ENCODE data around the gene KDM5A. TPM values are rescaled to one million over a fixed set of nuclear protein-coding genes. Genes with fewer than 3 reads are reported as not detected.
"Not testable (repeated sequence)": the region's sequence is repeated elsewhere in the genome, so short reads cannot be mapped to it uniquely, and the experiment has no call there.

The KDM5A gene
- 10 to 100 TPM; 85.9 to 86.1 TPM for total RNA-seq

- Mint-ChIP-seq H3K9me3 (peaks cover 0 to 3% of the 10 kb centered on the region in 2 donors), H3K27ac (peak within 1 kb of the TSS; percentile 89 to 93), H3K36me3 (peaks cover 26 to 34% of the 10 kb centered on the region in 2 donors)
- DNase-seq (ENCODE audit: low spot score in 2 of 2) (peak; percentile 80 to 89), ATAC-seq (peak; percentile 98 to 99)
Measured at GRCh38 chr12:389142-390096, at the start of gene KDM5A. TSS of gene KDM5A (minus strand) at chr12:389320. CDS start at chr12:389091, 229 bp downstream.

DNA sequence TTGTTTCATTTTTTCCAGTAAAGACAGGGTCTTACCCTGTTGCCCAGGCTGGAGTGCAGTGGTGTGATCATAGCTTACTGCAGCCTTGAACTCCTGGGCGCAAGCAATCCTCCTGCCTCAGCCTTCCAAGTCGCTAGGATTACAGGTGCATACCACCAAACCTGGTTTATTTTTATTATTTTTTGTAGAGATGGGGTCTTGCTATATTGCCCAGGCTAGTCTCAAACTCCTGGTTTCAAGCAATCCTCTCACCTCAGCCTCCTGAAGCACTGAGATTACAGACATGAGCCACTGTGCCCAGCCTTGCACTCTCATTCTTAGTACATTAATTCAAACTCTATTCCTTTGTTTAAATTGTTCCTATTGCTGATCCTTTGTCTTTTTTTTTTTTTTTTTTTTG lies 46.6 kb upstream of the KDM5A start:
- DNase-seq (ENCODE audit: low spot score in 2 of 2); H3K27ac Mint-ChIP-seq; ATAC-seq; H3K9me3 Mint-ChIP-seq; H3K36me3 Mint-ChIP-seq: not testable (repeated sequence)

- DNase-seq (ENCODE audit: low spot score in 2 of 2) (no peak), ATAC-seq (no peak)
- peaks cover 0 to 9% of the 10 kb centered on the region in 2 donors for H3K36me3 Mint-ChIP-seq
- no peaks in the 10 kb centered on the region for H3K9me3 Mint-ChIP-seq
- H3K27ac Mint-ChIP-seq: no peak overlapping the region
Measured at GRCh38 chr12:422526-422925, 33.4 kb upstream of the KDM5A start.

- no peak overlapping the region for H3K27ac Mint-ChIP-seq
- no peaks in the 10 kb centered on the region for H3K9me3 Mint-ChIP-seq
- H3K36me3 Mint-ChIP-seq: peaks cover 13 to 22% of the 10 kb centered on the region in 2 donors
- no peak for ATAC-seq
- DNase-seq (ENCODE audit: low spot score in 2 of 2): no peak
Measured at GRCh38 chr12:418432-418831, 29.3 kb upstream of the KDM5A start.

DNA sequence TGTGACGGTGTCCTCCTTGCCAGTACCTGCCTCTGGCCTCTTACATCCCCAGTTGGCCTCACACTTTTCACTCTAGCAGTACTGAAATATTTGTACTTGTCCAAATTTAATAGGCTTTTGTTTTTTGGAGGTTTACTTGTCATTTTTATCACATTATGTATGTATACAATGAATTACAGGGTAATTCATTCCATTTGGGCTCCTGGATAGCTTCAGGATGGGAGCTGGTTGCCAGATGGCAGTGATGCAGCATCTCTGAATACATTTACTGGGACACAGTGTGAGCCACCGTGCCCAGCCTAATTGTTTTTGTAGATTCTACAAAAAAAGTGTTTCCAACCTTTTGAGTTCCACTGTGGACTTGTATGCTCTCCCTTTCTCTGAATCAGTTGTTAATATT lies 25.7 kb upstream of the KDM5A start:
- peaks cover 15 to 16% of the 10 kb centered on the region in 2 donors for H3K36me3 Mint-ChIP-seq
- no peak overlapping the region for H3K27ac Mint-ChIP-seq
- no peaks in the 10 kb centered on the region for H3K9me3 Mint-ChIP-seq
- DNase-seq (ENCODE audit: low spot score in 2 of 2) (no peak), ATAC-seq (peak in 1 of 2 donors; percentile 32)

DNA sequence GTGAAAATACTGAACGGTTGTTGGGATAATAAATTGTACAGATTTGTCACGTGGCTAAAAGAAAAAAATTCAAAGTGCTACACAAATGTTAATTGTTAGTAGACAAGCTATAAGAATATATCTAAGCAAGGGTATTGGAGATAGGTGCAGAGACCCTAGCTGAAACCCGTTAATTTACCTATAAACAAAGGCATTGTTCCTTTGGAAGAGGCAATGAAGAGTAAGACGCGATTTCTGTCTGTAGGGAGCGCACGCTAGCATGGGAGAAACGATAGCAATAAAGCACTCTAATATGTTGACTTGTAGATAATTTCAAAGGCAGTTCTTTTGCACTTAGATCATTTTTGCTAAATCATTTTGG lies 12.9 kb upstream of the KDM5A start:
- Mint-ChIP-seq H3K36me3 (no peaks in the 10 kb centered on the region), H3K27ac (no peak overlapping the region), H3K9me3 (no peaks in the 10 kb centered on the region)
- DNase-seq (ENCODE audit: low spot score in 2 of 2): no peak
- ATAC-seq: no peak

GRCh38 chr12:401235-402028 lies 12.3 kb upstream of the KDM5A start, which contains the start of gene CCDC77:
TSS of gene CCDC77 (plus strand) at chr12:401644. CDS start at chr12:409384, 7,740 bp downstream.
- peak; percentile 100 for ATAC-seq

GRCh38 chr12:400828-401227 lies 11.7 kb upstream of the KDM5A start:
- ATAC-seq (no peak), DNase-seq (ENCODE audit: low spot score in 2 of 2) (no peak)
- H3K9me3 Mint-ChIP-seq: no peaks in the 10 kb centered on the region
- H3K36me3 Mint-ChIP-seq: no peaks in the 10 kb centered on the region
- no peak overlapping the region for H3K27ac Mint-ChIP-seq

More at GRCh38 chr12:401235-402028, 12.3 kb upstream of the KDM5A start, which contains the start of gene CCDC77:
- Mint-ChIP-seq H3K9me3 (no peaks in the 10 kb centered on the region), H3K27ac (no peak within 1 kb of the TSS), H3K36me3 (no peaks in the 10 kb centered on the region)
- peak; percentile 95 to 97 for DNase-seq (ENCODE audit: low spot score in 2 of 2)

- DNase-seq (ENCODE audit: low spot score in 2 of 2) (peak in 1 of 2 donors; percentile 46), ATAC-seq (peak; percentile 27 to 39)
- Mint-ChIP-seq H3K27ac (peak overlapping the region; percentile 89 to 93), H3K36me3 (peaks cover 26 to 40% of the 10 kb centered on the region in 2 donors), H3K9me3 (peaks cover 0 to 3% of the 10 kb centered on the region in 2 donors)
Measured at GRCh38 chr12:388541-389141, 479 bp downstream of the KDM5A start.

DNA sequence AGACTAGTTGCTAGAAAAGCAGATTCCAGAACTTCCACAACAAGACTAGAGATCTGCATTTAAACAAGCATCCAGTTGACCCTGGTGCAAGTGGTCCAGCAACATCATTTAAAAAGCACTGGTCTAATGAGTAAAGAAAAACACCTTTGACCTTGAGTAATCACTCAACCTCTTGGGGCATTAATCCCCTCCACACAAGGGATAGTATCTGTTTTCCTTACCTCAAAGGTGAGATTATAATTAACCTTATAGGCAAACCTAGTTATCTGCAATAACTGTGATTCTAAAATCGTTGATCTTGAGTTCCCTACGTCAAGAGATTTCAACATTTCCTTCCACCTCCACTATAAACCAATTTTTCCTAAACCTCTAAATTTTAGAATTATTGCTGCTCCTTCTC lies 1.1 kb downstream of the KDM5A start:
- peak overlapping the region; percentile 89 to 93 for H3K27ac Mint-ChIP-seq
- H3K36me3 Mint-ChIP-seq: peaks cover 26 to 41% of the 10 kb centered on the region in 2 donors

DNA sequence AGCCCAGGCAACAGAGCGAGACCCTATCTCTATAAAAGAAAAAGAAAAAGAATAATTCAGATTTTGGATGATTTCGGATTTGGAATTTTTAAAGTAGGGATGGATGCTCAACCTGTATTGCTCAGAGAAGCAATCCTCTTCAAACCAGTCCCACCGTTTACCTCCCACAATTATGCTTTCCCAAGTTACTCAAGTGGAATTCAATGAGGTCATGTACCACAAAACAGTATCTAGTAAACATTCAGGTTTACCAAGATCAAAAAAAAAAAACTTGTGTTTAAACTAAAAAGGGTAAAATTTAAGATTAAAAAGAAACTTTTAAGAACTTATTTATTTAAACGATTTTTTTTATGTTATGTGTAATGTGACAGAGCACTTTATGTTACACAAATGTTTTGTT lies 2.5 kb downstream of the KDM5A start:
- ATAC-seq: no peak

More for the DNA sequence above, 1.1 kb downstream of the KDM5A start:
- ATAC-seq (no peak), DNase-seq (ENCODE audit: low spot score in 2 of 2) (no peak)
- peaks cover 0 to 3% of the 10 kb centered on the region in 2 donors for H3K9me3 Mint-ChIP-seq

GRCh38 chr12:370739-371485 lies 18.2 kb downstream of the KDM5A start:
- H3K27ac Mint-ChIP-seq; DNase-seq (ENCODE audit: low spot score in 2 of 2); ATAC-seq: not testable (repeated sequence)
- Mint-ChIP-seq H3K9me3 (peaks cover 5 to 22% of the 10 kb centered on the region in 2 donors), H3K36me3 (peaks cover 35 to 75% of the 10 kb centered on the region in 2 donors)

More for the DNA sequence above, 2.5 kb downstream of the KDM5A start:
- Mint-ChIP-seq H3K9me3 (peaks cover 0 to 3% of the 10 kb centered on the region in 2 donors), H3K27ac (no peak overlapping the region), H3K36me3 (peaks cover 26 to 41% of the 10 kb centered on the region in 2 donors)
- no peak for DNase-seq (ENCODE audit: low spot score in 2 of 2)

GRCh38 chr12:367972-368371 lies 21.1 kb downstream of the KDM5A start:
- H3K9me3 Mint-ChIP-seq: peaks cover 0 to 5% of the 10 kb centered on the region in 2 donors
- no peak overlapping the region for H3K27ac Mint-ChIP-seq
- no peak for DNase-seq (ENCODE audit: low spot score in 2 of 2)
- no peak for ATAC-seq
- H3K36me3 Mint-ChIP-seq: peaks cover 11 to 73% of the 10 kb centered on the region in 2 donors

GRCh38 chr12:366820-367219 lies 22.3 kb downstream of the KDM5A start:
- DNase-seq (ENCODE audit: low spot score in 2 of 2): no peak
- Mint-ChIP-seq H3K27ac (no peak overlapping the region), H3K36me3 (peaks cover 19 to 72% of the 10 kb centered on the region in 2 donors), H3K9me3 (no peaks in the 10 kb centered on the region)
- ATAC-seq: no peak

- H3K27ac Mint-ChIP-seq: peak overlapping the region in 1 of 2 donors; percentile 25
- ATAC-seq (no peak), DNase-seq (ENCODE audit: low spot score in 2 of 2) (no peak)
- no peaks in the 10 kb centered on the region for H3K9me3 Mint-ChIP-seq
- H3K36me3 Mint-ChIP-seq: peaks cover 27 to 62% of the 10 kb centered on the region in 2 donors
Measured at GRCh38 chr12:359091-359490, 30.0 kb downstream of the KDM5A start.
